HG02870 (cell line): ENCODE data around the gene WHRN.
A peak's percentile ranks its signal among the peaks of the same experiment; 100 is the strongest.

ENCODE experiments used
- ATAC-seq: cut with Tn5 transposase; IDR thresholded peaks from one replicate; pipeline ENCODE4 v1.9.1; 2021; ENCODE audit warnings: mild to moderate bottlenecking, moderate library complexity; ENCODE audit not compliant: unreplicated experiment

WHRN gene

GRCh38 chr9:114370968-114371320 is 134.3 kb downstream of the WHRN start:
- no peak for ATAC-seq

DNA sequence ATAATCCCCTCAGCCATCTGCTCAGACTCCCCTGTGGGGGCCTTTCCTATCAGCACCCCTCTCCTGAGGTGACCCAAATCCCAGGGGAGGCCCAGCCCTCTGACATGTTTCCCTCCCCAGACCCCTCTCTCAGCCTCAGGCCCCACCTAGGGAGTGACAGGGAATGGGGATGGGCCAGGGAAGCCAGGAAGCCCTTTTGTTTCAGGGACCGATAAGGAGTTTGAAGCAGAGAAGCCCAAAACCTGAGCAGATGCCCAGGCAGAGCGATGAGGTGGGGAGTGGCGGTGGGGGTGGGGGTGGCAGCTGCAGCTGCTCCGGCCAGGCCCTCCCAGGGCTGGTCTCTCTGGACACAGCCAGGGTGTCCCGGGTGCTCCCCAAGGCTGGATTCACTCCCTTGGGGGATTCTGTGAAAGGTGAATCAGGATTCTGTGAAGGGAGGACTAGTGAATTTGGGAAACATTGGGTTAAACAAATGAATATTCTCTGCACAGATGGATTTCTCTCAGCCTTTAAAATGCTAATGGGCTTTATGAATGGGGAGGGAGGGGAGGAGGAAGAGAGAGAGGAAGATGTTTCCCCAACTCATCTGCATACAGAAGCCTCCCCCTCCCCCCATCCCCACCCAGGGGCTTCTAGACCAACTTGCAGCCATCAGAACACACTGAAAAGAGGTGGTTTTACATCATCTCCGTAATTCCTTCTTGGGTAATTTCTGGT is 134.9 kb downstream of the WHRN start:
- no peak for ATAC-seq

DNA sequence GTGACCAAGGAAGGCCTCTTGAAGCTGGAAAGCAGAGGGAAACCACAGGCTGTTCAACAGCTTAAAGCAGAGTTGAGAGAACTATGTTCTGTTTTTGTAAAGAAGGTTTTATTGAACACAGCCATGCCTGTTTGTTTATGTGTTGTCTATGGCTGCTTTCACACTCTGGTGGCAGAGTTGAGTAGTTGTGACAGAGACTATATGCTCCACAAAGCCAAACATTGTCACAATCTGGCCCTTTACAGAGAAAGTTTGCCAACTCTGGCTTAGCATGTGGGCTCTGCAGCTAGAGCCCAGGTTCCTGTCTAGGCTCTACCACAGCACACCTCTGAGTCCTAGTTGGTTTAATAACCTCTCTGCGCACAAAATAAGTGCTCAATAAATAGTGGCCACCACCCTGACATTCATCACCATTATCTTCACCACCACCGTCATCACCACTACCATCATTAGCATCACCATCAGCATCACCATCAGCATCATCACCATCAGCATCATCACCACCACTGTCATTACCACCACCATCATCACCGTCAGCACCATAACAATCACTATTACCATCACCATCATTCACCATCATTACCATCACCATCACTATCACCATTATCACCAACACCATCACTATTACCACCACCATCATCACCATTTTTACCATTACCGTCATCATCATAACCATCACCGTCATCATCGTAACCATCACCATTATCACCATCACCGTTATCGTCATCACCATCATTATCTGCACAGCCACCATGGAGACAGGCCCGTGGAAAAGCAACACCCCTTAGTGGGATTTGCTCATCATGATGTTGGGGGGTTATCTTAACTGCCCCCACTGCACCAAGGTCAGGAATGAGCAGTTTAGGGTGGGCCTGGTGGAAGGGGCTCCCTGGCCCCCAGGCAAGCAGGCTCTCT is 135.8 kb downstream of the WHRN start:
- no peak for ATAC-seq

GRCh38 chr9:114367772-114368569 is 137.3 kb downstream of the WHRN start:
- no peak for ATAC-seq

- ATAC-seq, result no peak
Observed at GRCh38 chr9:114367366-114367765, 137.9 kb downstream of the WHRN start.

GRCh38 chr9:114366334-114367128 is 138.7 kb downstream of the WHRN start:
- ATAC-seq, result peak; percentile 63

DNA sequence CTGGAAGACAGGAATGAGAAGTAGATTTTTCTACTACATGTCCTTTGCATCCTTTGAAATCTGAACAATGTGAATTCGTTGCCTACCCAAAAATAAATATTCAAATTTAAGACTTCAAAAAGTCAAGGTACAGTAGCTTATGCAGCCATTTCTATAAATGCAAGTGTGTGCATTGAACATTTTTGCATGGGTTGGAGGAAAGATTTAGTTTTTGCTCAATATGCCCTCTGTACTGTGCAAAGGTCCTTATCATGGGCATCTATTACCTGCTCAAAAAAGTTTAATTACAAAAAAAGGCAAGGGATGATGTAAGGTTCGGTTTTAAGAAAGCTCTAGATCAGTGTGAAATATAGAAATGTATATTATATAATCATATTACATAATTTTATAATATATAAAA is 140.1 kb downstream of the WHRN start:
- no peak for ATAC-seq

DNA sequence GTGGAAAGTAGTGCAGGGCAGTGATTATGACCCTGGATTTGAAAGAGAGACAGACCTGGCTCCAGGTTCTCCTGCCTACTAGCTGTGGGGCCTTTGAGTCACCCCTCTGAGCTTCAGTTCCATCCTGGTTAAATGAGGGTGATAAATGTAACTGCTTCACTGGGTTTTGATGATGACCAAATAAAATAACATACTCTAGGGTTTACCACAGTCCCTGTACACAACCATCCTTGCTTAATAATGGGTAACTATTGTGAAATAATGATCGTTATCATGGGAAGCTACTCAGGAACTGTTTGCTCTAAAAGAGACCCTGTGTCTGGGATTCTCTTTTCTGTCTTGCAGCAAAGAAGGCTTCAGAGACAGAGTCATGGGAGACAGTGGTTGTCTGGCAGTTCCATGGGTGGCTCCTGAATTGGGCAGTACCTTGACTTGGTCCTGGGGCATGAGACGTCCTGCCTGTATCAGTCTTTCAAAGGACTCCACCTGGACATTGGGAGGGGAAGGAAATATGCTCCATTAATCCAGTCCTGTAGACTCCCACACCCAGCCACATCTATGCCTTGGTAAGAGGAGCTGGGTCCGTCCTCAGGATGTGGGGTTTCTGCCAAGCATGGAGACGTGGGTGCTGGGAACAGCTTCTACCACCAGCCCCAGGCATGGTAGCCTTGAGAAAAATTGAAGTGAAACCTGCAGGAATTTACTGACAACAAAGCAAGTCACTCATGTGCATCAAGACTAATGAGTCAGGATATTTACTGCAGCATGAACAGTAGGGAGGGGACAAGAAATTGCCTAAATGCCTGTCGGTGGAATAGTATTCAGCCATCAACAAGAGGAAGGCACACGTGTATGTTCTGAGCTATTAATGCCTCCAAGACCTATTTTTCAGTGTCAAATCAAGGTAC is 140.9 kb downstream of the WHRN start:
- ATAC-seq, result no peak

DNA sequence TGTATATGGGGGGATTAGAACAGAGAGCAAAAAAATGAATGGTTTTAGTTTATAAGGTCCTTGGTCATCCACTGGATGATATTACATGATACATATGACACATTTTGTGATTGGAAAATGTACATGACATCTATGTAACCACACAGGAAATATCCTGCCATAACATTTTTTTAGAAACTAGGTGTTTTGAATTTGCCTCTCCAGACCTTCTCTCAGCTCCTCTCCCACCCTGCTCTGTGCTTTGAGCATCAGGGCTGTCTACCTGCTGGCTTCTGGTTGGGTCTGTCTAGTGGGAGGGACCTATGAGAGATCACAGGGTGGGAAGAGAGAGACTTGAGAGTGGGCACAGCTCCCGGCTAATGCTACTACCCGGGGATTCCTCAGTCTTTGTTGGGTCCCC is 141.8 kb downstream of the WHRN start:
- ATAC-seq, result no peak

DNA sequence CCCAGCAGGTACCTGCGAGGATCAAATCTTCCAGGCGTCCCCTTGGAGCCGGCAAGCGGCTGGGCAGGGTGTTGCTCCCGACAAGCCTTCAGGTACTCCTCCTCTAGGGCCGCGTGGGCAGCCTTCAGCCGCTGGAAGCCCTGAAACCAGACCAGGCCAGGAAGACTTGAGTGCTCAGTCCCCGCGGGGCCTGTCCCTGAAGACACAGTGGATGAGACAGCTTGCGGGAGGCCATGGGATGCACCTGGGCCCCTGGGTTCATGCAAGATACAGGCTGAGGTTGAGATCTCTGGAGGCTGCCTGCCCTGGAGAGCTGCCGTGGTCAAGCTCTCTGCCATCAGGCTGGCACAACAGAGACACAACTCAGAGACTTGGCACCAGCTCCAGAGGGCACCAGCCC is 142.9 kb downstream of the WHRN start:
- ATAC-seq, result no peak

DNA sequence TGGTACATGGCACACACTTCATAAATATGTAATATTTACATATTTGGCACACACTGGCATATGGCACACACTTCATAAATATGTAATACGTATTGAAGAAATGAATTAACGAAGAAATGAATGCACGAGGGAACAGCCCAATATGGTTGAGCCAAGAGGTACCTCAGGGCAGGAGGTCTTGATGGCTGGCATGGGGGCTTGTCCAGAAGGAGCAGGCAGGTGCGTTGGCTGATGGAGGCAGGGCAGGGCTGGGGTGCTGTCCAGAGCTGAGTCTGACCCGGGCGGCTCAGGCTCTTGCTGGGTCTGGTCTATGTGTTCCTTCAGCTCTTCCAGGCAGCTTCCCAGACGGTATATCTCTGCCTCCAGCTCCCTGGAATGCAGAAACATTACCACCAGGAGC is 143.7 kb downstream of the WHRN start:
- no peak for ATAC-seq

DNA sequence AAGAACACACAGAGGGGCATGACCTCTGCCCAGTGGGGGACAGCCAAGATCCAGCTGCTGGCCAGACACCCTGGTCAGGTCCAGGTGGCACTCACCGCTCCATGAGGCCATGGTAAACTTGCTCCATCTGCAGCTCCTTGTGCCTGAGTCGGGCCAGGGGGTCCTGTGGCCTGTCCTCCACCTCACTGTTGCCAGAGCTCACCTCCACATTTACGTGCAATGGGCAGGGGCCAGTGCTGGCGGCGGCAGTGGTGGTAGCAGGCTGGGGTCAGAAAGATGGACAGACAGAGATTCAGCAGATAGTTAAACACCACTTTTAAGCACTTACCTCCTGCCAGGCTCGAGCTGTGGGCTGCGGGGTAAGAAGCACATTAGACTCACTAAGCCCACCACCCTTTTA is 145.5 kb downstream of the WHRN start:
- ATAC-seq, result no peak

DNA sequence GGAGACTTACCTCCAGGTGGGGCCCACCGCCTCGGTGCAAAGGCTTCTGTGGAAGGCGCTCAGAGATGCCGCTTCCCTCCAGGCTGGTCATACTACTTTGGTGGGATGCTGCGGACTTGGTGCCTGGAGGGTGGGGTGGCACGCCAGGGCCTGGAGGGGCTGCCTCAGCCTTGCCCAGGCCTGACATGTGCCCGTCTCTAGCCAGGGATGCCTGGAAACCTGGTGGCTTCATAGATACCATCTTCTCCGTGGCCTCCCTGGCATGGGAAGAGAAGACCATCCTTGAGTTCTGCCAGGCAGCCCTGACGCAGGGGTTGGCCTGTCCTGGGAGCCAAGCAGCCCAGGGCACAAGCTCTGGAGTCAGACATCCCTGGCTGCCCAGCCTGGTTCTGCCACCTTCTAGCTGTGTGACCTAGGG is 147.4 kb downstream of the WHRN start:
- no peak for ATAC-seq

- ATAC-seq, result no peak
Observed at GRCh38 chr9:114357360-114357759, 147.9 kb downstream of the WHRN start.

DNA sequence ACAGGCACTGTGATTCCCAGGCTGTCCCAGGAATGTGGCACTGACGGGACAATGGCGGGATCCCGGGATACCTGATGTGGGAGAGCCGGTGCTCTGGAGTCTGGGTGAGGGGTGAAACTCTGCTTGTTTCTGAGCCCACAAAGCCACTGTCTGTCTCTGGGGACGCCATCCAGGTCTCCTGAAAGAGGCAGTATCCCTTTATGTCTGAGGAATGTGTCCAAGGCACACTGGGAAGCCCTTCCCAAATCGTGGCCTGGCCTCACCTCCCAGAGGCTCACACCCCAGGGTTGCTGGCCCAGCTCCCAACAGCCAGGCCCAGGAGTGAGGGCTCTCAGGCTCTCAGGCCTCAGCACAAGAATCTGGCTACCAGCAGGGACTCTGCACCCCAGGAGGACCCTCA is 148.5 kb downstream of the WHRN start:
- ATAC-seq, result no peak

DNA sequence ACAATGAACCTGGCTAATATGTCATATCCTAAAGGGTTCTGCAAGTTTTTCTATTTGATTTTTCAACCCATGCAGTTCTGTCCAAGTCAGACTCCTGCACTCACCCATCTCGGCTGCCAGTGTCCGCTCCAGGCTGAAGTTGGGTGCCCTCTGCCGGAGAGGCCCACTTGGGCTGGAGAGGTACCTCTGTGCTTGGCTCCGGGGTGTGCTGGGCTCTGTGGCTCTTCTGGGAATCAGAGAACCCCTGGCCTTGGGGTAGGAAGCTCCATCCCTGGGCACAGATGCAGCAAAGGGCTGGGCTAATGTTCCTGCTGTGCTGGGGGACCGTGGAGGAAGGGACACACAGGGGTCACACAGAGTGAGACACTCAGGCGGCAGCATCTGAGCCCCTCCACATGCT is 149.5 kb downstream of the WHRN start:
- ATAC-seq, result no peak
